Measurements from ENCODE around the gene RIPK3.

RIPK3 gene

GRCh38 chr14:24378327-24378726, 38.5 kb upstream of the RIPK3 start:
- no peaks in the 10 kb centered on the region for H3K36me3 ChIP-seq (replicated peaks; ENCODE audit: insufficient read depth, low read length)
- H3F3A ChIP-seq (ENCODE audit: insufficient read depth, low read length) = no peaks in the 10 kb centered on the region
- H3K9ac ChIP-seq (ENCODE audit: low read length) = no peak overlapping the region
- DNase-seq = no peak
- H3K9me2 ChIP-seq (replicated peaks; ENCODE audit: insufficient read depth, low read length) = no peaks in the 10 kb centered on the region
- H3K27me3 ChIP-seq (replicated peaks; ENCODE audit: insufficient read depth, low read length) = no peaks in the 10 kb centered on the region
- H3K27ac ChIP-seq (ENCODE audit: low read length) = no peak overlapping the region
- H4K20me1 ChIP-seq (ENCODE audit: insufficient read depth, low read length) = no peaks in the 10 kb centered on the region
- no peaks in the 10 kb centered on the region for H3K79me2 ChIP-seq (ENCODE audit: low read length)
- H3K4me2 ChIP-seq (ENCODE audit: low read depth, low read length) = no peak overlapping the region
- H3K4me1 ChIP-seq (ENCODE audit: low read length) = no peaks in the 10 kb centered on the region
- H2AFZ ChIP-seq (ENCODE audit: low read length) = no peak overlapping the region
- TF ChIP-seq CTCF (IDR thresholded peaks at IDR 0.05; ENCODE audit: low read length) (no peak), EZH2phosphoT487 (IDR thresholded peaks at IDR 0.05; ENCODE audit: low read length) (no peak), EZH2 (optimal IDR thresholded peaks at IDR 0.05; ENCODE audit: low read depth, low read length) (no peak)
- H3K9me3 ChIP-seq (replicated peaks; ENCODE audit: insufficient read depth, low read length) = no peaks in the 10 kb centered on the region
- no peak overlapping the region for H3K4me3 ChIP-seq (ENCODE audit: low read length)

- Histone ChIP-seq H3K9me3 (replicated peaks; ENCODE audit: insufficient read depth, low read length) (no peaks in the 10 kb centered on the region), H3K27me3 (replicated peaks; ENCODE audit: insufficient read depth, low read length) (no peaks in the 10 kb centered on the region), H3F3A (ENCODE audit: insufficient read depth, low read length) (no peaks in the 10 kb centered on the region), H3K4me1 (ENCODE audit: low read length) (no peaks in the 10 kb centered on the region), H3K9me2 (replicated peaks; ENCODE audit: insufficient read depth, low read length) (no peaks in the 10 kb centered on the region), H3K4me2 (ENCODE audit: low read depth, low read length) (no peak overlapping the region), H3K9ac (ENCODE audit: low read length) (no peak overlapping the region), H4K20me1 (ENCODE audit: insufficient read depth, low read length) (no peaks in the 10 kb centered on the region), H2AFZ (ENCODE audit: low read length) (no peak overlapping the region), H3K36me3 (replicated peaks; ENCODE audit: insufficient read depth, low read length) (no peaks in the 10 kb centered on the region), H3K4me3 (ENCODE audit: low read length) (no peak overlapping the region), H3K27ac (ENCODE audit: low read length) (no peak overlapping the region), H3K79me2 (ENCODE audit: low read length) (no peaks in the 10 kb centered on the region)
- DNase-seq = no peak
- no peak for TF ChIP-seq EZH2 (optimal IDR thresholded peaks at IDR 0.05; ENCODE audit: low read depth, low read length)
Observed at GRCh38 chr14:24377657-24378056, 37.9 kb upstream of the RIPK3 start.

- no peak for DNase-seq
- Histone ChIP-seq H3K4me1 (ENCODE audit: low read length) (no peaks in the 10 kb centered on the region), H3K36me3 (replicated peaks; ENCODE audit: insufficient read depth, low read length) (no peaks in the 10 kb centered on the region), H3K27me3 (replicated peaks; ENCODE audit: insufficient read depth, low read length) (no peaks in the 10 kb centered on the region), H3K79me2 (ENCODE audit: low read length) (no peaks in the 10 kb centered on the region), H3K9me3 (replicated peaks; ENCODE audit: insufficient read depth, low read length) (no peaks in the 10 kb centered on the region), H3K9ac (ENCODE audit: low read length) (no peak overlapping the region), H2AFZ (ENCODE audit: low read length) (no peak overlapping the region), H3K27ac (ENCODE audit: low read length) (no peak overlapping the region), H4K20me1 (ENCODE audit: insufficient read depth, low read length) (no peaks in the 10 kb centered on the region), H3K9me2 (replicated peaks; ENCODE audit: insufficient read depth, low read length) (no peaks in the 10 kb centered on the region), H3K4me2 (ENCODE audit: low read depth, low read length) (no peak overlapping the region), H3K4me3 (ENCODE audit: low read length) (no peak overlapping the region), H3F3A (ENCODE audit: insufficient read depth, low read length) (no peaks in the 10 kb centered on the region)
- no peak for TF ChIP-seq CTCF (IDR thresholded peaks at IDR 0.05; ENCODE audit: low read length)
- TF ChIP-seq EZH2 (optimal IDR thresholded peaks at IDR 0.05; ENCODE audit: low read depth, low read length) = no peak
- no peak for TF ChIP-seq EZH2phosphoT487 (IDR thresholded peaks at IDR 0.05; ENCODE audit: low read length)
Observed at GRCh38 chr14:24377126-24377525, 37.3 kb upstream of the RIPK3 start.

- no peak overlapping the region for H2AFZ ChIP-seq (ENCODE audit: low read length)
- DNase-seq = no peak
Observed at GRCh38 chr14:24376448-24377070, 36.8 kb upstream of the RIPK3 start.

More at GRCh38 chr14:24376448-24377070, 36.8 kb upstream of the RIPK3 start:
- no peaks in the 10 kb centered on the region for H4K20me1 ChIP-seq (ENCODE audit: insufficient read depth, low read length)
- H3K9me2 ChIP-seq (replicated peaks; ENCODE audit: insufficient read depth, low read length) = no peaks in the 10 kb centered on the region
- no peak overlapping the region for H3K4me3 ChIP-seq (ENCODE audit: low read length)
- H3F3A ChIP-seq (ENCODE audit: insufficient read depth, low read length) = no peaks in the 10 kb centered on the region
- no peak overlapping the region for H3K27ac ChIP-seq (ENCODE audit: low read length)
- no peaks in the 10 kb centered on the region for H3K79me2 ChIP-seq (ENCODE audit: low read length)
- no peaks in the 10 kb centered on the region for H3K36me3 ChIP-seq (replicated peaks; ENCODE audit: insufficient read depth, low read length)
- H3K4me2 ChIP-seq (ENCODE audit: low read depth, low read length) = no peak overlapping the region
- H3K4me1 ChIP-seq (ENCODE audit: low read length) = no peaks in the 10 kb centered on the region
- TF ChIP-seq EZH2 (optimal IDR thresholded peaks at IDR 0.05; ENCODE audit: low read depth, low read length) (no peak), CTCF (IDR thresholded peaks at IDR 0.05; ENCODE audit: low read length) (no peak), EZH2phosphoT487 (IDR thresholded peaks at IDR 0.05; ENCODE audit: low read length) (no peak)
- no peak overlapping the region for H3K9ac ChIP-seq (ENCODE audit: low read length)
- no peaks in the 10 kb centered on the region for H3K9me3 ChIP-seq (replicated peaks; ENCODE audit: insufficient read depth, low read length)
- no peaks in the 10 kb centered on the region for H3K27me3 ChIP-seq (replicated peaks; ENCODE audit: insufficient read depth, low read length)
